Activated CD4-positive, alpha-beta T cell treated with anti-CD3 and anti-CD28 coated beads, Interleukin-2, amount 50 U/mL, for 16 hours (primary cell): ENCODE data around the gene TRIM38.
"Not testable (repeated sequence)": the region's sequence is repeated elsewhere in the genome, so short reads cannot be mapped to it uniquely, and the experiment has no call there.

Source experiments
- DNase-seq: peaks from one replicate; pipeline ENCODE4 v3.0.0-alpha.2; 2020

The TRIM38 gene

GRCh38 chr6:26008470-26008869 is 45.9 kb downstream of the TRIM38 start:
- DNase-seq, result no peak

DNA sequence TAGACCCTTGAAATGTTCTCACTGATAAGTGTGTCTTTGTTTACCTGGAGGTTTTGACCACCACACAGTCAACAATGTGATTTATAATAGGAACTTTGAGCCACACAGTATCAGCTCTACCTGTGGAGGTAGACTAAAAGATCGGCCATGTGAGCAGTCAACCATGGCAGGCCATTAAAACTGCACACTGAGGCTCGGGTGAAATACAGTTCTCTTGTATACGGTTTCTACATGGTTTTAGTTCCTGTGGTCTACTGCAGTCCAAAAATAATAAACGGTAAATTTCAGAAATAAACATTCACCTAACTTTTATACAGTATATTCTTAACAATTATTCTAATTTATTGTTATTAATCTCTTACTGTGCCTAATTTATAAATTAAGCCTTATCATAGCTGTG is 47.2 kb downstream of the TRIM38 start:
- no peak for DNase-seq

DNA sequence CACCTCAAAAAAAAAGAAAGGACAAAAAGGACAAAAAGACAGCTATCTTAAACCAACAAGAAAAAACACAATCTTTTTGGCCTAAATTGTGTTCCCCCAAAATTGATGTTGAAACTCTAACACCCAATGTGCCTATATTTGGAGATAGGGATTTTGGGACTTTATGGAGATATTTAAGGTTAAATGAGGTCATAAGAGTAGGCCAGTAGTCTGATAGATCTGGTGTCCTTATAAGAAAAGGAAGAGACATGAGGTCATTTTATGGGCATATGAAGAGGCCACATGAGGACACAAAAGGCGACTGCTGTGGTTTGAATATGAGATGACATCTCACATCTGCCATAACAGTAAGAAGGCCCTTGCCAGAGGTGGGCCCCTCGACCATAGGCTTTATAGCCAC is 49.5 kb downstream of the TRIM38 start:
- DNase-seq, result no peak

DNA sequence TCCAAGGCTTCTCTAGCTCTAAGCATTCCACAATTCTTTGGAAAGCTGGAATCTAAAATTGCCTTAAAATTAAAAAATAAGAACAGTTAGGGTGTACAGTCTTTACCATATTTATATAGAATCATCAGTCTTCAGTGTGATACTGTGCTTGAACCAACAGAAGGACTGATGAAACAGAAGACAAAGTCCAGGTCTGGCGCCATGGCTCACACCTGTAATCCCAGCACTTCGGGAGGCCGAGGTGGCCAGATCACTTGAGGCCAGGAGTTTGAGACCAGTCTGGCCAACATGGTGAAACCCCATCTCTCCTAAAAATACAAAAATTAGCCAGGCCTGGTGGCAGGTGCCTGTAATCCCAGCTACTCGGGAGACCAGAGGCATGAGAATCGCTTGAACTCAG is 51.8 kb downstream of the TRIM38 start:
- DNase-seq, result not testable (repeated sequence)

- peak; percentile 33 for DNase-seq
Measured at GRCh38 chr6:26016245-26016962, 53.8 kb downstream of the TRIM38 start.

- DNase-seq, result peak; percentile 42
Measured at GRCh38 chr6:26016963-26017631, 54.5 kb downstream of the TRIM38 start.

DNA sequence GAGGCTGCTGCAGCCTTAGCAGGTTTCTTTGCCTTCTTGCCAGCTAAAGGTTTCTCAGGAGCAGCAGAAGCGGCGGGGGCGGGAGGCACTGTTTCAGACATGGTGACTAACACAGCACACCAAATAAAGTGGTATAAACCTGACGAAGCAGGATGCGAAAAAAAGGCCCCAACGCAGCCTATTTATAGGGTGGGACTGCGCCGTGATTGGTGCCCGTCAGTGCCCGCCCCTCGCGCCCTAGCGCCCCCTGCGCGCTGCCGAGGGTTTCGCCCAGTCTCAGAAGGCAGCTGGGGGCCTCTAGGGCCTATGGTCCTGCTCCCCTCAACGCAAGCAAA is 55.0 kb downstream of the TRIM38 start:
- DNase-seq, result peak; percentile 89

DNA sequence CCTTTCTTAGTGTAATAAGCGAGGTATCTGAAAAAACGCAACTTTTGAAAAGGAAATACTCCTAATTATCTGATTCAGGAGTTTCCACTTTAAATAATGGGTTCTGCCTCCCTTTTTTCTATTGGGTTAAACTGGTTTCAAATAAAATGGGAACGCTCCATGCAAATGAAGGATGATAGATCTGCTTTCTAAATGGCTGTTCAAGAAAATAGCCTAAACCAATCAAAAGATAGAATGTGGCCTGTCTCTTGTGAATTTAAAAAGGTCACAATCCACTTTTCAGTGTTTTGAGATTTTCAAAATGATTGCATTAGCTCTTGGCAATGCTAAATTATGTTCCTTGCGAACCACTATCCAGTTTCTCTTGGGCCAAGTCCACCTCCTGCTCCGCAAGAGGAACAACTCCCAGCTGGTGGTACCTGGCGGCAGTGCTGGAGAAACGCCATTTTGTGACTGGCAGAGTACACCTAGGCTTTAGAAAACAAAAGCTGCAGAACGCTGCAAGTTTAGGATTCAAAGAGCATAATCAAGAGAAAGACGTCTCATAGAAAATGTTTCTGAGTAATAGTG is 56.7 kb downstream of the TRIM38 start:
- no peak for DNase-seq

DNA sequence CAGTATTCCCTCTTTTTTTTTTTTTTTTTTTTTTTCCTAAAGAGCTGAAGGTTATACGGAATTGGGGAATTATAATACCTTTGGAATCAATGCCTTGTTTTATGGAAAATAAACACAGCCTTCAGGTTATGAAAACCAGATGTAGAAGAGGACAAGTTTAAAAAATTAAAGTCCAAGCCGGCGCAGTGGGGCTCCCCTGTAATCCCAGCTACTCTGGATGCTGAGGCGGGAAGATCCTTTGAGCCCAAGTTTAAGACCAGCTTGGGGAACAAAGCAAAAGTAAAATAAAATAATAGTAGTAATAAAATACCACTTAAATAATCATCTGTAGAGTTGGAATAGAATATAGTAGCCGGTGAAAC is 57.3 kb downstream of the TRIM38 start:
- no peak for DNase-seq

DNA sequence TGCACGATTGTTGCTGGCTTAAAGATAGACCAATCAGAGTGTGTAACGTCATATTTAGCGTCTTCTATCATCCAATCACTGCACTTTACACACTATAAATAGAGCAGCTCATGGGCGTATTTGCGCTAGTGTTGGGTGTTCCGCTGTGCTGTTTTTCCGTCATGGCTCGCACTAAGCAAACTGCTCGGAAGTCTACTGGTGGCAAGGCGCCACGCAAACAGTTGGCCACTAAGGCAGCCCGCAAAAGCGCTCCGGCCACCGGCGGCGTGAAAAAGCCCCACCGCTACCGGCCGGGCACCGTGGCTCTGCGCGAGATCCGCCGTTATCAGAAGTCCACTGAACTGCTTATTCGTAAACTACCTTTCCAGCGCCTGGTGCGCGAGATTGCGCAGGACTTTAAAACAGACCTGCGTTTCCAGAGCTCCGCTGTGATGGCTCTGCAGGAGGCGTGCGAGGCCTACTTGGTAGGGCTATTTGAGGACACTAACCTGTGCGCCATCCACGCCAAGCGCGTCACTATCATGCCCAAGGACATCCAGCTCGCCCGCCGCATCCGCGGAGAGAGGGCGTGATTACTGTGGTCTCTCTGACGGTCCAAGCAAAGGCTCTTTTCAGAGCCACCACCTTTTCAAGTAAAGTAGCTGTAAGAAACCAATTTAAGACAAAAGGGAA is 57.9 kb downstream of the TRIM38 start:
- peak; percentile 94 for DNase-seq

- DNase-seq, result peak; percentile 75
Measured at GRCh38 chr6:26021001-26021349, 58.4 kb downstream of the TRIM38 start.

- peak; percentile 97 for DNase-seq
Measured at GRCh38 chr6:26021350-26022131, 58.9 kb downstream of the TRIM38 start.

DNA sequence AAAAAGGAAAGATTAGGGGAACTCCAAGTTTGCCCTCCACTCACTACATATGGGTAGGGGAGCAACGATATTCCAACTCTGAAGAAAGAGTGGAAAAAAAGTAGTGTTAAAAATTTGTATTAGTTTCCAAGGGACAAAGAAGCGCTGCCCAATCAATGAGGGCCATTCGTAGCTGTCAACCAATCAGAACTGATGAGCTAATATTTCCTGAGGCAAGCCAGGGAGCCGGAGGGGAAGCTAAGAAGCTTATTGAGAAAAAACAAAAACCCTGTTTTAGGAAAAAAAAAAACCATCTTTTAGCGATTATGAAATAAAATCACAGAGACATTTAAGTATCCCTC is 59.5 kb downstream of the TRIM38 start:
- peak; percentile 78 for DNase-seq

DNA sequence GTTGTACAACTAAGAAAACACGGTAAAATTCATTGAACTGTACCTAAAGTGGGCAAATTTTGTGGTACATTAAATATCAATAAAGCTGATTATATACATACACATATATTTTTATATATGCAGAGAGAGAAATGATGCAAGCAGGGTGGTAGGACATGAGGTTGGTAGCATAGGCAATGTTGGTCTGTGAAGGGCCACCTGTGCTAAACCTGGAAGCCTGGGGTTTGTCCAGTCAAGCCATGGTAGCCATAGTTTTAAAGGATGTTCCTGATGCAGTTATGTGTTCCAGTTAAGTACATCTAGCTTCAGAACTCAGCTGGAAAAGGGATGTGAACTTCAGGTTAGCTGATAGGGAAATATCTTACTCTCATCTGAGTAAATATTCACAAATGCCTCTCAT is 60.1 kb downstream of the TRIM38 start:
- no peak for DNase-seq

DNA sequence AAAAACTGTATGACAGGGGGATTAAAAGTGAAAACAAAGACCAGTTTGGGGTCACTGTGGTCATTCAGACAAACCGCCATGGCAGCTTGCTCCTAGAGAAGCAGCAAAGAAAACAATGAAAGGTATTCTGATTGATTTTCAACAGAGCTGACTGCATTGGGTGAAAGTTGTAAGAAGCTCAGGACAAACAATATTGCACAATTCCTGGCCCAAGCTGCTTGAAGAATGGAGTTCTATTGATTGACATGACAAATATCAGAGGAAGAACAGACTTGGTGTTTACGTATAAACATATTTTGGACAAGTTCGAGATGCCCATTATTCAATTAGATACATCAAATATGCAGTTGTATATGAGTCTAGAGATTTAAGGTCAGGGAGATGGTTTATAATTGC is 62.0 kb downstream of the TRIM38 start:
- DNase-seq, result no peak

- peak; percentile 49 for DNase-seq
Measured at GRCh38 chr6:26025047-26025893, 62.7 kb downstream of the TRIM38 start.

DNA sequence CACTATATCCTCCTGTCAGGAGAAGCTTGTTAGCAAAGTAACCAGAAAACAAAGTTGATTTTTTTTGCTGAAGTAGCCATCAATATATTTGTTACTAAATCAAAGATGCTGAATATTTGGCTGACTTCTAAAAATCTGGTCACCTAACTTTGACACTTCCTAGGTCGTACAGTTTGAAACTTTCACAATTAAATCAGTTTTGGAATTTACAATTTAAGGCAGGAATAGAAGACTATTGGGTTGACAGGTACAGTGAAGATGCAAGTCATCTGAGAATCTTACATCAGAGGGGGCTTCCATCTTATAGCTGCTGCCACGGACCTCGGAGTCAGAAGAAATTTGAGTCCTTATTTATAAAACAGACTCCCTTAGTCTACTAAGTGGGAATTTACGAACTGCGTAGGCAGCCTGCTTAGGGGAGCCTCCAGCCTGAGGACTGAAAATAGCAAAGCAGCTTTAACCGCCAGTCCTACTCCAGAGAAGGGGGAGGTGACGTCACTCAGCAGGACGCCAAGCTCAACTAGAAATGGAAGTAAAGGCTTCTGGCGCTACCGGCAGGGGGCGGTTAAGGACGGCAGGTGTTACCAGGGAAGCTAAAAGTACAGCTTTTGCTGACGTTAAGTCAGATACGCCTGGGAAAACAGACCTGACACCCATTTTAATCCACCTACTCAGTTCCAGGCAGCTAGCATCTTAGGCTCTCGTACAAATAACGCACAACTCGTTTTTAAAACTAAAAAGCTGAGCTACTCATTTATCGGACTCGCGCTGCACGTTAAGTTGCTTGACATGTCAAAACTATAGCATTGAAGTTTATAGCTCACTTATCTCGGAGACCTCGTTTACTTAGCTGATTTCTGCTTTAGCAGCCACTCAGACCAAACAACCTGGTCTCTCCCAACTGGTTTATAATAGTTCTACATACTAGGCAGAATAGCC is 63.6 kb downstream of the TRIM38 start:
- DNase-seq, result peak; percentile 96

GRCh38 chr6:26026833-26027490 is 64.4 kb downstream of the TRIM38 start:
- DNase-seq, result peak; percentile 99

- no peak for DNase-seq
Measured at GRCh38 chr6:26027491-26028211, 65.0 kb downstream of the TRIM38 start.

DNA sequence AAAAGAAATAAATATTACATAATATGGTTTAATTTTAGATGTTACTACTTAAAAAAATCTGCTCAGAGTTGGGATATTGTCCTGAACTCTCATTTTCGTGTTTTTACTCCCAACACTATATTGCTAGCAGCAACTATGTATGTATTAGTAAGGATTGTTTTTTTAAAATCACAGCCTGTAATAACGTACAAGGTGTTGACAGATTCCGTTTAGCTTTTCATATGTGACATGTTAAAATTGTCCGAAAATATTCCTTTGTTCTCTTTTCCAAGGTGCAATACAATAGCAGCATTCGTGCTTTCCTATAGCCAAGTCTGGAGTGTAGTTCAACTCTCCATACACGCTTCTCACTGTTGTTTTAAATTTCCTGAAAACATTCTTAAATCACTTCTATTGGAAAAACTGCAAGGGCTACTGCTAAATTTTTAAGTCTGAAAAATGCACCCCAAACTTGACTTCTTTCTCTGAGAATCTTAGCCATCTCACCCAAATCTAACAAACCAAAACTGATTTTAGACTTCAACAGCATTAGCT is 65.7 kb downstream of the TRIM38 start:
- DNase-seq, result no peak
